GM12891 (cell line): ENCODE results near the gene TMEM196.

Experiments used
- POLR2A ChIP-seq: IDR thresholded peaks from 2 replicates; pipeline ENCODE4 v1.6.1; 2011; ENCODE audit warnings: low read depth, low read length, control low read depth
- TAF1 ChIP-seq: IDR thresholded peaks from 2 replicates; pipeline ENCODE4 v1.6.1; 2011; ENCODE audit warnings: low read depth, low read length, control low read depth

GRCh38 chr7:19670806-19671205, 102.6 kb downstream of the TMEM196 start:
- TF ChIP-seq POLR2A (no peak), TAF1 (no peak)
